Epithelial cell of proximal tubule (primary cell): ENCODE data around the gene TAS1R2. TPM values are rescaled to one million over a fixed set of nuclear protein-coding genes. Genes with fewer than 3 reads are reported as not detected.

Experiments used
- DNase-seq: peaks from one replicate; pipeline ENCODE4 v3.0.0-alpha.2; 2011; ENCODE audit warnings: low read depth
- H3K4me3 ChIP-seq: 2 replicates; pipeline ENCODE4 v1.5.1; 2011; ENCODE audit warnings: low read depth, mild to moderate bottlenecking, low read length
- total RNA-seq: library from RNA; depleted of rRNA; stranded (reverse); fragments of >200 nt; gene quantifications from 2 replicates; pipeline ENCODE4 v1.2.3, GENCODE V29; 2015
- TF ChIP-seq, protein P1 (sequence below): conservative IDR thresholded peaks from 2 replicates; pipeline ENCODE4 v1.5.1; 2012; ENCODE audit warnings: low read depth, mild to moderate bottlenecking, low read length

Gene TAS1R2
- total RNA-seq, 1 donor from 2014 or later, result not detected

DNA sequence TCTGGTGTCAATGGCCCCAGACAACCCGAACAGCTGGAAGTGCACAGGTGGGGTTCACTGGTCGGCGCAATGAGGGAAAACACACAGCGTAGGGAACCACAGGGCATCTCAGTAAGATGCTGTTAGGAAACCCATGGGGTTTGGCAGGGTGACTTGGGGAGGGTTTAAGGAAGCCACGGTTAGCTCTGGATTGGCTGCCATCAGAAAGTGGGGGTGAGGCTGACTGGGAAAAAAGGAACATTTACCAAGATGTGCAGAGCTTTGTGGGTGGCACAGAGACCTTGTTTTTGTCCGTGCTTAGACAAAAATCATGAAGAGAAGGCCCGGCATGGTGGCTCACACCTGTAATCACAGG, 31.9 kb upstream of the TAS1R2 start:
- no peak overlapping the region for H3K4me3 ChIP-seq
- TF ChIP-seq, protein P1, sequence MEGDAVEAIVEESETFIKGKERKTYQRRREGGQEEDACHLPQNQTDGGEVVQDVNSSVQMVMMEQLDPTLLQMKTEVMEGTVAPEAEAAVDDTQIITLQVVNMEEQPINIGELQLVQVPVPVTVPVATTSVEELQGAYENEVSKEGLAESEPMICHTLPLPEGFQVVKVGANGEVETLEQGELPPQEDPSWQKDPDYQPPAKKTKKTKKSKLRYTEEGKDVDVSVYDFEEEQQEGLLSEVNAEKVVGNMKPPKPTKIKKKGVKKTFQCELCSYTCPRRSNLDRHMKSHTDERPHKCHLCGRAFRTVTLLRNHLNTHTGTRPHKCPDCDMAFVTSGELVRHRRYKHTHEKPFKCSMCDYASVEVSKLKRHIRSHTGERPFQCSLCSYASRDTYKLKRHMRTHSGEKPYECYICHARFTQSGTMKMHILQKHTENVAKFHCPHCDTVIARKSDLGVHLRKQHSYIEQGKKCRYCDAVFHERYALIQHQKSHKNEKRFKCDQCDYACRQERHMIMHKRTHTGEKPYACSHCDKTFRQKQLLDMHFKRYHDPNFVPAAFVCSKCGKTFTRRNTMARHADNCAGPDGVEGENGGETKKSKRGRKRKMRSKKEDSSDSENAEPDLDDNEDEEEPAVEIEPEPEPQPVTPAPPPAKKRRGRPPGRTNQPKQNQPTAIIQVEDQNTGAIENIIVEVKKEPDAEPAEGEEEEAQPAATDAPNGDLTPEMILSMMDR, result no peak
- no peak for DNase-seq

DNA sequence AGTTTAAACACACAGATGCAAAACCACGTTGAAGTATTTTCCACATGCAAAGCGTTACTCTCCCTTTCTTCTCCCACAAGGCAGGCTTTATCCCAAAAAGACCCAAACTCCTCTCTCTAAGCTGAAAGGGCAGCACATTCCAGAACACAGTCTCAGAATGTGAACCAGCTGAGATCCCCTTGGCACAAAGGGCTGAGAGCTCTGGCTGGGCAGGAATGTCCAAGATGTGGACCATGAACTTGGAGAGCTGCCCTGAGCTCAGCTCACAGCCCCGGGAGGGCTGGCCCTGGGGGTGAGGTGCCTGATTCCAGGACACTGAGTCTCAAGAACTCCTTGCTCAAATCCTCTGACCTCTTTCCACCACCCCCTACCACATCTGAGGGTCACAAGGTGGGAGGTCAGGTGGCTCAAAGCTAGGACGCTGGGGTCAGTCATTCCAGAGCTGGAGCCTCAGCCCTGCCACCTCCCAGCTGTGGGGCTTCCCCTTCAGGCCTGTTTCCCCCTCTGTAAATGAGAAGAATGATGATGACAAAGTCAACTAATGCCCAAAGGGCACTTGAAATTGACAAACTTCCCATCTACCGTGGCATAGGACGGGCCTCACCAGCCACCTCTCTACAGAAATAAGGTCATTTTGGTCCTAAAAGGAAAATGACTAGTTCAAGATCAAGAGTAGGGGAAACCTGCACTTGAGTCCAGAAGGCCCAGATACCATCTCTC, 31.4 kb upstream of the TAS1R2 start:
- TF ChIP-seq, protein P1, result no peak
- no peak overlapping the region for H3K4me3 ChIP-seq
- no peak for DNase-seq

DNA sequence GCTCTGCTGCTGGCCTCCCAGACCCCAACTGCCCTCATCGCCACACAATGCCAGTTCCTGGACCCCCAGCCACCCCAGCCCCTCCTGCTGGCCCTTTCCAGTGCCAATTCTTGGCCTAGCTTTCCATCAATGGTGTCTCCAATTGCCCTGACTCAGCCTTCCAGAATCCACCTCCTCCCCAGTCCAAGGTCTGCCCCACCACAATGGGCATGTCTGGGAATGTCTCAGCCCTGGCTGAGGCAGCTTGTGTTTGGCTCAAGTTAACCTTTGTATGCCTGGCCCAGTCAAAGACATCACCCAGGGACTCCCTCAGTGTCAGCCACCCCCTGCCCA, 26.5 kb upstream of the TAS1R2 start:
- DNase-seq, result no peak
- TF ChIP-seq, protein P1, result no peak
- H3K4me3 ChIP-seq, result no peak overlapping the region

DNA sequence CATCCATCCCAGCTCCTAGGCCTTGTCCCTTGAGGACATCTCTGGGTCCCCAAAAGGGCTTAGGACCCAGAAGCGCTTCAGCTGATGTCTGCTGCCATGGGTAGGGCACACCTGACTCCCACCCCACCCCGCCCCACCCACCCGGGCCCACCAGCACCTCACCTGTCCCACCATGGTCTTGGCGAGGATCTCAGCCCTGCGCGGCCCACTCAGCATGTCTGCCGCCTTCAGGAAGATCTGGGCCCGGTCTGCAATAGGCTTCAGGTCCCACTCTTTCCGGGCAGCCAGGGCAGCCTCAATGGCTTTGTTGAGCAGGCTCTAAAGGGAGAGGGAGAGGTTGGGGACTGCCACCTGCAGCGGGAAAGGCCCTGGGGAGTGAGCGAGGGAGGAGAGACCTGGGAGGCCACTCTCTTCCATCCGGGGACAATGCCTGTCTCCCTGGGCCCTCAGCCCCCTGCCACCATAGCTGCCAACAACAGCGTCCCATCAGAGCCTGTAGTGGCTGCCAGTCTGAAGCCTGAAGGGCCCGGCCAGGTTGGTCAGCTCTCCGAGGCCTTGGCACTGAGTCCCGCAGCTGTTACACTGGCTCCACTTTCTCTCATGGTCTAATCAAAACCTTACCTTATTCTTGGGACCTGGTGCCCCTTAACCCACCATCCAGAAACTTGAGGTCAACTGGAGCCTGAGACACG, 26.0 kb upstream of the TAS1R2 start:
- TF ChIP-seq, protein P1, result no peak
- H3K4me3 ChIP-seq, result no peak overlapping the region
- no peak for DNase-seq

DNA sequence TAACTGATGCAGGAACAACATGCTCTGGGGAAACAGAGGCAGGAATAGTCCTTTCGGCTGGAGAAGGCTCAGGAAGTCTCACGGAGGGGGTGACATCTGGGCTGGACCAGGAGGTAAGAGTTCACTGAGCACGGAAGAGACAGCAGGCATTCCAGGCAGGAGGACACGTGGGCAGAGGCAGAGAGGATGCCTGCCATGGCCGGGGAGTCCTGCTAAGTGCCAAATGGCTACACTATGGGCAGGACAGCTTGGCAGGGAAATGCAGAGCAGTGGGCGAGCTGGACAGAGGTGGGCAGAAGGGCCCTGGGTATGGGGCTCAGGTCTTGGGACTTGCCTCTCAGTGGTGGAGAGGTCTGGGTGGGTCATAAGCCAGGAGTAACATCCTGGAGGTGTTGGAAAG, 25.3 kb upstream of the TAS1R2 start:
- H3K4me3 ChIP-seq, result no peak overlapping the region
- TF ChIP-seq, protein P1, result no peak
- DNase-seq, result no peak

DNA sequence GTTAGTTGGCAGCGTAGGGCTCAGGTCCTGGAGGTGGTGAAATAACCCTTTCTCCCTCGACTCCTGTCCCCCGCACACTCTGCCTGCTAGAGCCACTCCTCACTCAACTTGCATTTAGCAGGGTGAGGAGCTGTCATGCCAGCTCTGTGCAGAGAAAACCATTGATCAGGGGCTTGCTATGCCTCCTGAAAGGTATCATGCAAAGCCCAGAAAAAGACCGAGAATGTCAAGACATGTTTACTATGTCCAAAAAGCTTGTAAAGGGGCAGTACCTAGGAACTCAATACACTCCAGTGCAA, 24.9 kb upstream of the TAS1R2 start:
- no peak overlapping the region for H3K4me3 ChIP-seq
- TF ChIP-seq, protein P1, result no peak
- DNase-seq, result no peak
